ENCODE measurements around the gene PHOX2A. TPM values are rescaled to one million over a fixed set of nuclear protein-coding genes. Genes with fewer than 3 reads are reported as not detected.
"Not testable (repeated sequence)": the region's sequence is repeated elsewhere in the genome, so short reads cannot be mapped to it uniquely, and the experiment has no call there.

Gene PHOX2A
- total and polyA plus RNA-seq, 8 donors = 0.35 to 0.61 TPM; not detected in 6

- no peak for DNase-seq
- Histone ChIP-seq H3K27me3 (peaks cover 0 to 4% (median 0%) of the 10 kb centered on the region in 4 donors), H3K4me1 (no peaks in the 10 kb centered on the region), H3K9me3 (no peaks in the 10 kb centered on the region), H3K4me3 (no peak overlapping the region), H3K27ac (no peak overlapping the region), H3K36me3 (no peaks in the 10 kb centered on the region)
- intact Hi-C loops (cut with DNase I) = no loop called here
- ATAC-seq = no peak
- no peak for FAIRE-seq
- WGBS, 2 donors = 67 to 72% methylated on average over 1 of the region's 1 CpG
- no peak for TF ChIP-seq CTCF (IDR thresholded peaks at IDR 0.05)
These were observed 28.0 kb upstream of the PHOX2A start for GRCh38 chr11:72271980-72272379.

- FAIRE-seq = no peak
- H3K4me1 ChIP-seq = no peaks in the 10 kb centered on the region
- H3K36me3 ChIP-seq = no peaks in the 10 kb centered on the region
- WGBS, 2 donors = 71 to 75% methylated on average over 2 of the region's 2 CpGs
- H3K4me3 ChIP-seq = no peak overlapping the region
- no peak for DNase-seq
- intact Hi-C loops (cut with DNase I) = no loop called here
- no peak for ATAC-seq
- no peaks in the 10 kb centered on the region for H3K9me3 ChIP-seq
- no peak overlapping the region for H3K27ac ChIP-seq
- no peak for TF ChIP-seq CTCF (IDR thresholded peaks at IDR 0.05)
- H3K27me3 ChIP-seq = peaks cover 0 to 4% (median 0%) of the 10 kb centered on the region in 4 donors
These were observed 24.1 kb upstream of the PHOX2A start for GRCh38 chr11:72267956-72268617.

GRCh38 chr11:72266960-72267359 lies 23.0 kb upstream of the PHOX2A start:
- H3K4me3 ChIP-seq; DNase-seq; H3K27me3 ChIP-seq; H3K27ac ChIP-seq; H3K36me3 ChIP-seq; intact Hi-C loops (cut with DNase I); H3K9me3 ChIP-seq; ATAC-seq; H3K4me1 ChIP-seq; FAIRE-seq: not testable (repeated sequence)
- whole genome bisulfite sequencing, 2 donors = 81% methylated on average over 5 of the region's 5 CpGs

GRCh38 chr11:72265951-72266350 lies 22.0 kb upstream of the PHOX2A start:
- ATAC-seq (no peak), FAIRE-seq (no peak), DNase-seq (no peak)
- peaks cover 0 to 4% (median 0%) of the 10 kb centered on the region in 4 donors for H3K27me3 ChIP-seq
- no peaks in the 10 kb centered on the region for H3K4me1 ChIP-seq
- no peaks in the 10 kb centered on the region for H3K9me3 ChIP-seq
- intact Hi-C loops (cut with DNase I) = no loop called here
- H3K4me3 ChIP-seq = no peak overlapping the region
- no peaks in the 10 kb centered on the region for H3K36me3 ChIP-seq
- no peak overlapping the region for H3K27ac ChIP-seq
- TF ChIP-seq CTCF (IDR thresholded peaks at IDR 0.05) = no peak

GRCh38 chr11:72263361-72263760 lies 19.4 kb upstream of the PHOX2A start:
- H3K27me3 ChIP-seq = no peaks in the 10 kb centered on the region
- H3K4me1 ChIP-seq = no peaks in the 10 kb centered on the region
- intact Hi-C loops (cut with DNase I) = no loop called here
- TF ChIP-seq CTCF (IDR thresholded peaks at IDR 0.05) = no peak
- no peaks in the 10 kb centered on the region for H3K36me3 ChIP-seq
- FAIRE-seq (no peak), DNase-seq (no peak), ATAC-seq (no peak)
- 56 to 67% methylated on average over 4 of the region's 4 CpGs for WGBS, 2 donors
- H3K9me3 ChIP-seq = no peaks in the 10 kb centered on the region
- H3K27ac ChIP-seq = no peak overlapping the region
- no peak overlapping the region for H3K4me3 ChIP-seq

Data from pancreas (tissue), 10 donors.